Measurements from ENCODE around the gene POLR2H.

Gene POLR2H

GRCh38 chr3:184372296-184372821 lies 10.8 kb downstream of the POLR2H start:
- DNase-seq = no peak

- DNase-seq = no peak
Observed at GRCh38 chr3:184372911-184373310, 11.4 kb downstream of the POLR2H start.

GRCh38 chr3:184373422-184373821 lies 11.9 kb downstream of the POLR2H start:
- no peak for DNase-seq

GRCh38 chr3:184375747-184376461 lies 14.4 kb downstream of the POLR2H start:
- no peak for DNase-seq

- DNase-seq = no peak
Observed at GRCh38 chr3:184377374-184377773, 15.9 kb downstream of the POLR2H start.

GRCh38 chr3:184377882-184378445 lies 16.5 kb downstream of the POLR2H start, which contains the start of gene THPO:
Gene THPO (minus strand): TSS chr3:184378207. CDS start chr3:184376259, 1,948 bp downstream.
- DNase-seq = no peak

- DNase-seq = no peak
Observed at GRCh38 chr3:184378651-184379357, 17.3 kb downstream of the POLR2H start.

GRCh38 chr3:184379358-184380184 lies 18.1 kb downstream of the POLR2H start, which contains the start of gene CHRD:
Gene CHRD (plus strand): TSS chr3:184380054. CDS start chr3:184380319, 265 bp downstream.
- peak; percentile 51 for DNase-seq

- DNase-seq = no peak
Observed at GRCh38 chr3:184380185-184380626, 18.7 kb downstream of the POLR2H start.

GRCh38 chr3:184380627-184381260 lies 19.2 kb downstream of the POLR2H start:
- peak; percentile 63 for DNase-seq

GRCh38 chr3:184381261-184382224 lies 20.0 kb downstream of the POLR2H start:
- peak; percentile 75 for DNase-seq

GRCh38 chr3:184382326-184383032 lies 21.0 kb downstream of the POLR2H start:
- DNase-seq = no peak

GRCh38 chr3:184383033-184383740 lies 21.7 kb downstream of the POLR2H start:
- DNase-seq = no peak

GRCh38 chr3:184384342-184384741 lies 22.8 kb downstream of the POLR2H start:
- DNase-seq = no peak

- no peak for DNase-seq
Observed at GRCh38 chr3:184384856-184385422, 23.4 kb downstream of the POLR2H start.

GRCh38 chr3:184386047-184386806 lies 24.7 kb downstream of the POLR2H start:
- DNase-seq = no peak

- DNase-seq = no peak
Observed at GRCh38 chr3:184387174-184387714, 25.7 kb downstream of the POLR2H start.

Measured in retina (tissue), 1 donor.